ENCODE results near the gene HPN. TPM values are rescaled to one million over a fixed set of nuclear protein-coding genes. Genes with fewer than 3 reads are reported as not detected.
A peak's percentile ranks its signal among the peaks of the same experiment; 100 is the strongest.

HPN gene
- polyA plus RNA-seq, 3 donors: 0.05 TPM; not detected in 2

DNA sequence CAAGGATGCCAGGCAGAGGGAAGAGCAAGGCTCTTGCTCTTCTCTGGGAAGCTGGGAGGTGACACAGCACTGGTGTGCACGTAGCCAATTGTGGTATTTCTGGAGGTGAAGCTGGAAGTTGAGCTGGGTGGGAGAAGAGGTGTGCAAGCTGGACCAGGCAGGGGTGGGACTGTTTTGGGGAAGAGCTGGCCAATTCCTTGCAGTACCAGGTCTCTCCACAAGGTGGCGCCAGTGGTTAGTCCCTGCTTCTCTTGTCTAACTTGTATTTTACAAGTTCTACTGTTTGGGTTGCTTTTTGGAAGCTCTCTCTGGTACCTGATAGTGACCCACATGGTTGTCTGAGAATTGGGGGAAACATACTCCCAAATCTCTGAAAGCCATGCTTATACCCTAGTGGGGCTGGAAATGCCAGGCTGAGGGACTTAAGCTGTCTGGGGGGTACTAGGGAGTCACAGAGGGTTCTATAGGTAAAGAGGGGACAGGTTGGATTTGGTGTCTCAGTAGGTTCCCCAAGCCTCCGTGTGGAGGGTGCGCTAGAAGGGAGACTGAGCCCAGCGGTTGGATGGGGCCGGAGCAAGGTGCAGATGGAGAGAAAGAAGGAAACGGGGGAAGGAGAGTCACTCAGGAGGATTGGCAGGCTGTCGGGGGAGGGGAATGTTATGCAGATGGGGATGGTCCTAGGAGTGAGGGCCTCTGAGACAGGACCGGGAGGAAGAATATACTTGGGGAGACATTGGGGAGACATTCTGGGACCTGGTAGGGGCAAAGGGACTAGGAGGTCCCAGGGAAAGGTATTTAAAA, 3.0 kb downstream of the HPN start:
- H3K9ac ChIP-seq (ENCODE audit: insufficient read depth, low read length, poor library complexity, severe bottlenecking): no peak overlapping the region
- H3K36me3 ChIP-seq (replicated peaks in 1 of 2; ENCODE audit: control insufficient read depth in 1 of 2, insufficient read depth in 2 of 2, low read length in 2 of 2): no peaks in the 10 kb centered on the region
- peaks cover 21% of the 10 kb centered on the region for H3K4me1 Mint-ChIP-seq
- WGBS (ENCODE audit: insufficient coverage): 64% methylated on average over 8 of the region's 9 CpGs
- no peaks in the 10 kb centered on the region for H3K79me2 ChIP-seq (ENCODE audit: insufficient read depth, low read length)
- H3K4me3 Mint-ChIP-seq: peak overlapping the region in 1 of 2 donors; percentile 34
- intact Hi-C loops (cut with micrococcal nuclease): no loop called here
- H3K4me3 ChIP-seq (replicated peaks in 1 of 3; ENCODE audit: low read depth in 2 of 3, low read length in 3 of 3): no peak overlapping the region
- H3K9me3 Mint-ChIP-seq: peaks cover 0 to 3% (median 0%) of the 10 kb centered on the region in 7 donors
- peaks cover 4 to 23% of the 10 kb centered on the region in 2 donors for H3K27me3 ChIP-seq (ENCODE audit: control insufficient read depth in 2 of 2, insufficient read depth in 2 of 2, low read length in 2 of 2)
- H3K27ac Mint-ChIP-seq: peak overlapping the region in 1 of 7 donors; percentile 57
- no peak overlapping the region for H3K4me2 ChIP-seq (replicated peaks; ENCODE audit: extremely low read depth, low read length, poor library complexity, severe bottlenecking)
- H3K27ac ChIP-seq (ENCODE audit: low read depth in 1 of 2, low read length in 2 of 2): no peak overlapping the region
- peaks cover 22% of the 10 kb centered on the region in 2 donors for H3K4me1 ChIP-seq (ENCODE audit: control insufficient read depth in 1 of 2, insufficient read depth in 2 of 2, low read length in 2 of 2)
- peak; percentile 47 to 64 (median 60) for DNase-seq
- peaks cover 18 to 36% (median 24%) of the 10 kb centered on the region in 3 donors for H3K27me3 Mint-ChIP-seq (ENCODE audit: low read depth in 3 of 3)
- peaks cover 0 to 7% of the 10 kb centered on the region in 2 donors for H3K36me3 Mint-ChIP-seq
- TF ChIP-seq CTCF (IDR thresholded peaks at IDR 0.05): peak; percentile 99
- no peaks in the 10 kb centered on the region for H3K9me3 ChIP-seq (replicated peaks in 1 of 2; ENCODE audit: control insufficient read depth in 1 of 2, insufficient read depth in 1 of 2, low read length in 2 of 2)
- H2AFZ ChIP-seq (ENCODE audit: insufficient read depth, low read depth, low read length, poor library complexity, severe bottlenecking): no peak overlapping the region
- H4K20me1 ChIP-seq (ENCODE audit: insufficient read depth, low read length): no peaks in the 10 kb centered on the region

DNA sequence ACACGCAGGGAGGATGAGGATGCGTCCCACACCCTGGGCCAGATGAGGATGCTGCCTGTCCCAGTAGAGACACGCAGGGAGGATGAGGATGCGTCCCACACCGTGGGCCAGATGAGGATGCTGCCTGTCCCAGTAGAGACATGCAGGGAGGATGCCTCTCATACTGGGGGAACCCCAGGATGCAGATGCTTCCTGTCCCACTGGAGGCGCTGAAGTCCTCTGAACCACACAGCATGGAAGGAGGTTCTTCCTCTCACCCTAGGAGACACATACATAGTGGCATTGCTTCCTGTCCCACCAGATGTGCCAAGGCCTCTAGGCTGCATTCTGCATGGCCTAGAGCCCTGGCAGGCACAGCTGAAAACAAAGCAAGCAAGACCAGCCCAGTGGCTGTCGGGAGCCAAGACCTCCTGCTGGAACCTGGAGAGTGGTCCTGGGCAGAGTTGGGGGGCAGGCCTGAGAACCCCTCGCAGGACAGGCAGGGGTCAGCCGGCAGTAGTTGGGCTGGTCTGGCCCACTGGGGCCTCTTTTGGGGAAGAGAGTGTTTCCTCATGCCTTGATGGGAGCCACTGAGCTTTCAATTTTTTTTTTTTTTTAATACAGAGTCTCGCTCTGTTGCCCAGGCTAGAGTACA, 4.3 kb downstream of the HPN start:
- intact Hi-C loops (cut with micrococcal nuclease): no loop called here
- H3K27me3 Mint-ChIP-seq (ENCODE audit: low read depth in 3 of 3): peaks cover 9 to 26% (median 17%) of the 10 kb centered on the region in 3 donors
- Histone ChIP-seq H3K9ac (ENCODE audit: insufficient read depth, low read length, poor library complexity, severe bottlenecking) (no peak overlapping the region), H3K4me3 (replicated peaks in 1 of 3; ENCODE audit: low read depth in 2 of 3, low read length in 3 of 3) (no peak overlapping the region), H3K4me1 (ENCODE audit: control insufficient read depth in 1 of 2, insufficient read depth in 2 of 2, low read length in 2 of 2) (peaks cover 9% of the 10 kb centered on the region in 2 donors), H2AFZ (ENCODE audit: insufficient read depth, low read depth, low read length, poor library complexity, severe bottlenecking) (no peak overlapping the region), H3K4me2 (replicated peaks; ENCODE audit: extremely low read depth, low read length, poor library complexity, severe bottlenecking) (no peak overlapping the region), H3K9me3 (replicated peaks in 1 of 2; ENCODE audit: control insufficient read depth in 1 of 2, insufficient read depth in 1 of 2, low read length in 2 of 2) (no peaks in the 10 kb centered on the region), H3K79me2 (ENCODE audit: insufficient read depth, low read length) (no peaks in the 10 kb centered on the region), H4K20me1 (ENCODE audit: insufficient read depth, low read length) (no peaks in the 10 kb centered on the region), H3K27ac (ENCODE audit: low read depth in 1 of 2, low read length in 2 of 2) (no peak overlapping the region), H3K36me3 (replicated peaks in 1 of 2; ENCODE audit: control insufficient read depth in 1 of 2, insufficient read depth in 2 of 2, low read length in 2 of 2) (no peaks in the 10 kb centered on the region), H3K27me3 (ENCODE audit: control insufficient read depth in 2 of 2, insufficient read depth in 2 of 2, low read length in 2 of 2) (peaks cover 0 to 10% of the 10 kb centered on the region in 2 donors)
- DNase-seq: peak; percentile 46 to 70 (median 50)
- no peak overlapping the region for H3K27ac Mint-ChIP-seq
- TF ChIP-seq CTCF (IDR thresholded peaks at IDR 0.05): peak; percentile 69
- H3K4me3 Mint-ChIP-seq: no peak overlapping the region
- H3K9me3 Mint-ChIP-seq: peaks cover 0 to 3% (median 0%) of the 10 kb centered on the region in 7 donors
- H3K4me1 Mint-ChIP-seq: peaks cover 13% of the 10 kb centered on the region
- 0% methylated on average over 7 of the region's 10 CpGs for WGBS (ENCODE audit: insufficient coverage)
- H3K36me3 Mint-ChIP-seq: no peaks in the 10 kb centered on the region
